ENCODE results near the gene SH2D3A. TPM values are rescaled to one million over a fixed set of nuclear protein-coding genes. Genes with fewer than 3 reads are reported as not detected.

Gene SH2D3A
- total and polyA plus RNA-seq, 2 of the 4 experiments (the other 2 are of a cell fraction): under 0.01 to 0.09 TPM

- Histone ChIP-seq H3K9ac (ENCODE audit: low read depth, low read length) (no peak overlapping the region), H4K5ac (ENCODE audit: low read depth, low read length) (no peak overlapping the region), H3K9me1 (ENCODE audit: insufficient read depth, low read length) (no peaks in the 10 kb centered on the region), H3K23ac (ENCODE audit: low read depth, low read length) (no peak overlapping the region), H3K14ac (replicated peaks; ENCODE audit: low read depth, low read length) (no peak overlapping the region), H4K20me1 (ENCODE audit: insufficient read depth, low read length) (no peaks in the 10 kb centered on the region), H3K4me3 (ENCODE audit: insufficient read depth, low read depth, low read length) (no peak overlapping the region), H3K4me2 (ENCODE audit: low read depth, low read length) (no peak overlapping the region), H2BK5ac (ENCODE audit: low read depth, low read length, poor library complexity, severe bottlenecking) (no peak overlapping the region), H2AK9ac (replicated peaks; ENCODE audit: low read depth, low read length, poor library complexity) (no peak overlapping the region), H2BK20ac (ENCODE audit: low read depth, low read length) (no peak overlapping the region), H2AFZ (replicated peaks; ENCODE audit: low read length, poor library complexity) (no peak overlapping the region), H3K27ac (ENCODE audit: insufficient read depth, low read length) (no peak overlapping the region), H3K18ac (ENCODE audit: low read depth, low read length) (no peak overlapping the region), H3K56ac (ENCODE audit: extremely low read depth, insufficient read depth, low read length) (no peak overlapping the region), H3K36me3 (ENCODE audit: control insufficient read depth, insufficient read depth, low read length) (no peaks in the 10 kb centered on the region), H3K27me3 (ENCODE audit: control insufficient read depth, insufficient read depth, low read length) (no peaks in the 10 kb centered on the region), H2BK15ac (ENCODE audit: low read depth, low read length) (no peak overlapping the region), H2BK120ac (ENCODE audit: low read depth, low read length) (no peak overlapping the region), H3K4ac (ENCODE audit: low read depth, low read length) (no peak overlapping the region), H4K8ac (ENCODE audit: low read depth in 2 of 2, low read length in 2 of 2) (no peak overlapping the region), H2AK5ac (ENCODE audit: low read depth, low read length) (no peak overlapping the region), H3K9me3 (ENCODE audit: control insufficient read depth, insufficient read depth, low read length) (peaks cover 16% of the 10 kb centered on the region), H3K4me1 (ENCODE audit: control insufficient read depth, insufficient read depth, low read length) (no peaks in the 10 kb centered on the region), H3K79me1 (ENCODE audit: low read depth in 1 of 2, low read length in 2 of 2) (no peaks in the 10 kb centered on the region), H4K91ac (ENCODE audit: insufficient read depth, low read depth, low read length) (no peak overlapping the region)
- 17% methylated on average over 1 of the region's 5 CpGs; no CpG with 5 or more reads in 1 of the 2 experiments for WGBS, 2 experiments (ENCODE audit: extremely low coverage in 2 of 2, insufficient read length in 1 of 2)
- dilution Hi-C loops (cut with HindIII; ENCODE audit: low sequenced_read_pairs, unreplicated experiment) (no loop called here), in situ Hi-C loops (cut with MboI; ENCODE audit: low sequenced_read_pairs) (no loop called here), intact Hi-C loops (cut with micrococcal nuclease) (no loop called here)
- TF ChIP-seq MAZ (IDR thresholded peaks at IDR 0.05; ENCODE audit: borderline replicate concordance, low read depth, low read length): no peak
- no peak for TF ChIP-seq POLR2A (IDR thresholded peaks at IDR 0.05; ENCODE audit: low read depth, low read length)
- TF ChIP-seq ELK1 (IDR thresholded peaks at IDR 0.05; ENCODE audit: borderline replicate concordance, low read depth, low read length): no peak
- no peak for TF ChIP-seq MXI1 (IDR thresholded peaks at IDR 0.05; ENCODE audit: borderline replicate concordance, low read depth, low read length)
- TF ChIP-seq NFE2L2 (IDR thresholded peaks at IDR 0.05; ENCODE audit: low read depth, low read length): no peak
- no peak for TF ChIP-seq RFX5 (IDR thresholded peaks at IDR 0.05; ENCODE audit: low read depth, low read length)
- no peak for TF ChIP-seq SMC3 (IDR thresholded peaks at IDR 0.05; ENCODE audit: low read depth, low read length)
- TF ChIP-seq MAFK (IDR thresholded peaks at IDR 0.05; ENCODE audit: low read depth, low read length): no peak
- no peak for DNase-seq
- ChIA-PET CTCF (no interaction called here), POLR2A (ENCODE audit: unreplicated experiment) (no interaction called here)
- no peak for ATAC-seq (ENCODE audit: low read depth)
- no TSS peak for BruUV-seq (replicated peaks)
Measured at GRCh38 chr19:6793973-6794372, 26.7 kb upstream of the SH2D3A start.

Data from IMR-90 (cell line).